ENCODE measurements around the gene SNX8.

SNX8 gene

DNA sequence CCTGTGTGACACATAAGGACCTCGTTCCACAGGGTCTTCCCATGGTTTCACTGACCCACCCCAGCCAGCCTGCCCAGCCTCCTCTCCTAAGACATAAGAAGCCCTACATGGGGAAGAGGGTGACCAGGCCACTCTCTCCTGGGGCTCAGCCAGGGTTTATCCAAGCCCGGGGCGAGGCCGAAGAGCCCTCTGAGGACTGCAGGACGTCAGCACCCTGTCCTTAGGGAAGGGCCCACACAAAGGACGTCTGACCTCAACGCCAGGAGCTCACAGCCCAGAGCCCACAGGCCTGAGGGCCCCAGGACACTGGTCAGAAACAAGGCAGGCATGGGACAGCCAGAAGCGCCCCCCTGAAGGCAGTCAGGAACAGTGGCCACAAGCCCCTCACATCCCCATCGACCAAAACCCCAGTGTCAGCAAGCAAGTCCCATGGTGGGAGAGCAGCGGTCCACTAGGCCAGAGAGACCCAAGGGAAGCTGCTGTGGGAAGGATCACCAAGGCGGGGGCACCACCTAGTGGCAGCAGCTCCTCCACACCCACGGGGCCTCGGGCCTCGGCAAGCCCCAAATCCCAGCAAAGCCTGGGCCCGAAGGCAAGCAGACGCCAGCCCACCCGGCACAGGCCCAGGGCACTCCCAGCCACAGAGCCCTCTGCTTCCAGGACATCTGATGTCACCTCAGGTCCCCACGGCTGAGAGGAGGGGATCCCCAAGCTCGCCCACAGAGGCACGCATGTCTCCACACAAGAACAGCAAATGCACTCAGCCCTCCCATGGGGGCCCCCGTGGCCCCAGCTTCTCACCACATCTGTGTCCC is 104.9 kb downstream of the SNX8 start:
- in situ Hi-C loops (cut with MboI; ENCODE audit: low sequenced_read_pairs) = loop anchor here (25.0 kb wide), 1 partner anchor 422 kb away; no protein-coding TSS in a partner anchor

DNA sequence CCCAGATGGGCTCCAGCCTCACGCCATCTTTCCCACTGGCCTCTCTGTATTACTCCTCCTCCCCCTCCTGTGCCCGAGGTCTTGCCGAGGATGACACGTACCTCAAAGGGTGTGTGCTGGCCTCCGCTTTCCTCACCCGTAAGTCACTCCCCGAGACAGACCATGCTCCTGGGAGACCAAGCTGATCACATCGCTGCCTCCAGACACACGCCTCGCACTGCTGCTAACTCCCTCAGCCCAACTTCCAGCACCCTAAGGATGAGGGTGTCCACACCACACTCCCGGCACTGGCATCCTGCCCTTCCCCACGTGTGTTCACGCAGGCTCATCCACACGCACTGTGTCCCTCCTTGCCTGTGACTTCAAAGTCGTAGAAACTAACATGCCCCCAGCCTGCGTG is 105.5 kb downstream of the SNX8 start:
- in situ Hi-C loops (cut with MboI; ENCODE audit: low sequenced_read_pairs) = loop anchor here (25.0 kb wide), 1 partner anchor 421 kb away; no protein-coding TSS in a partner anchor

DNA sequence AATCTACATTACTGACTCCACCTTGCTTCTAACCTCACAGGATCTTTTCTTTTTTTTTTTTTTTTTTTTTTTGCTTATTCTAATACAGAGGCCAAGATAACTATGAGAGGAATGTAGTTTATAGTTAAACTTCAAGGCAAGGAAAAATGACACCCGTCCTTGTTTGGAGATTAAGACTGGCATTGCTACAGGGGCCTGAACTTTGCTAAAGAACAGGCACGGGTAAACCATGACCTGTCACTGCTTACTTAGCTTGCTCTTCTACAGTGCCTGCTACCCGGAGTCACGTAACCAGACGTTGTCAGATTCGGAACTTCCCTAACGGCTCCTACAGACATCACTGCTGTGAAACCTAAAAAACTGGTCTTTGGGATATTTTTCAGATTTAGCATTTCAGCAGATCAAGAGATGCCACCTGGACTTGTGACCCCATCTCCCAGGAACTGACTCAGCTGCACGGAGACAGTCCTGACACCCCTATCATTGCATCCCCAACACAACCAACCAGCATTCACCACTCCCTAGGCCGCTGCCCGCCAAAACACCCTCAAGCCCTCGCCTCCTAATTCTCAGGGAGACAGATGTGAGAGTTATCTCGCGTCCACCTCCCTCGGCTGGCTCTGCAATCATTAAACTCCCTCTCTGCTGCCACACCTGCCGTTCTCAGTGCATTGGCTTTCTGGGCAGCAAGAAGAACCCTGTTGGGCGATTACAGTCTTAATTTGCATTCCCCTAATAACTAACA is 109.0 kb downstream of the SNX8 start:
- in situ Hi-C loops (cut with MboI; ENCODE audit: low sequenced_read_pairs) = loop anchor here (25.0 kb wide), 1 partner anchor 418 kb away; no protein-coding TSS in a partner anchor

DNA sequence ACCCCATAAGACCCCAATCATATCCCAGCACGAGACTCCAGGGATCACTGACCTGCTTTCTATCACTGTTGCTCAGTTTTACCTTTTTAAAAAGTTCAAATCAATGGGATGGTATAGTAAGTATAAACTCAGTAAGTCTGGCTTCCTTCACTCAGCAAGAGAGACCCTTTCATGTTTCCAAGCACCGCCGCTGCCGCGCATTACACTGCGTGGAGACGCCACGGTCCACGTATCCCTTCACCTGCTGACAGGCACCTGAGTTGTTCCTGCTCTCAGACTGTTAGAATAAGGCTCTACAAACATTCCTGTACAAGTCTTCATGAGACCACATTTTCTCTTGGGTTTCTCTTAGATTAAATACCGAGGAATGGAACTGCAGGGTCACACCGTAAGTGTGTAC is 109.8 kb downstream of the SNX8 start:
- in situ Hi-C loops (cut with MboI; ENCODE audit: low sequenced_read_pairs) = loop anchor here (25.0 kb wide), 1 partner anchor 417 kb away; no protein-coding TSS in a partner anchor

DNA sequence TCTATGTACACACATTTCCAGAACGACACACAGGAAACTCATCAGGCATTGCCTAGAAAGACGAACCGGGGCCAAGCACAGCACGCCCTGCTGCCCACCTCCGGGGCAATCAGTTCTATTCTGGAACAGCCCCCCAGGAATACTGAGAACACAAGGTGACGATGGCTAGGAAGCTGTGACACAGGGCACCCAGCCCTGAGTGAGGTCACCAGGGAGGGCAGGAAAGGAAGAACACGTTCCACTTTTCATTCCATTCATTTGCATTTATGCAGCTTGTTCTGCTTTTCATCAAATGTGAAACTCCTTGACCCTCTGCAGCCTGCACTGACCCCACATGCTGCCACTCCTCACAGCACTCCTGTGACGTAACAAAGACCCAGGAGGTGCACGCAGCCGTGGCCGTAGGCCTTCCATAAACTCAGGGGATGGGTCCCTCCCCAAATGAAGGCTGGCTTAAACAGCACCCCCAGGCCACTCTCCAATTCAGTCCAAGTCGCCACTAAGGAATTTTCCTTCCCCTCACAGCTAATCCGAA is 110.4 kb downstream of the SNX8 start:
- in situ Hi-C loops (cut with MboI; ENCODE audit: low sequenced_read_pairs) = loop anchor here (25.0 kb wide), 1 partner anchor 417 kb away; no protein-coding TSS in a partner anchor

DNA sequence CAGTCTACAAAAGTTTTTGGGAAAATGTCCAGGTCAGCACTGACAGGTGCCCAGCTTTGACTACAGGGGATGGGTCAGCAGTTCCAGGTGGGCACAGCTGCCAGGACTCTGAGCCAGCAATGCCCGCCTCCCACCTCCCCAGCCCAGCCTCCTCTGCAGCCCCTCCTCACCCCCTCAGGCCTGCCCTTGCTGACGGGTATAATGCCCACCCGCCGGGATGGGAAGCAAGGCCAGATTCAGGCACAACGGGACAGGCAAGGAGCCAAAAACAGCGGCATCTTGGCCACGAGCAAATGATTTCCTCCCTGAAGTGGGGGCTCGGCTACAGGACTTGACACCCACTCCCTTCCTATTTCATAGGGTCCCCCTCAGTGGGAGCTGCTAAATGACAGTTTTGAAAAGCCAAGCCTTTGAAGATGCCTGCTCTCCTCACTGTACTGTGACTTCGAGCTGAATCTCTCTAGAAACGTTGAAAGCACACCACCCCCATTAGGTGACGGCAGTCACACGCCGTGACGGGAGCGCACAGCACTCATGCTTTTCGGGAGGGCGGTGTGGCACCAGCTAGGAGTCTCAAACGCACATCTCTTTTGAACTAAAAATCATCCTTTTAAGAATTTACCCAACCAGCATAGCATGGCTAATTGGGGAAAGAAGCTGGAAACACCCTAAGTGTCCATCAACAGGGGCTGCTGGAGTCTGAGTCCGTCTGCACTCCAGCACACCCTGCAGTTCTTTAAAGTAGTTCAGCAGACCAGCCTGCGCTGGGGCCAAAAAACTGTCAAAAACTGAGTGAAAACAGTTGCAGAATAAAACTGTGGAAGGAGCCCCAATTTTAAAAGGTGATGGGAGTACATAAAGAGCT is 111.1 kb downstream of the SNX8 start:
- in situ Hi-C loops (cut with MboI; ENCODE audit: low sequenced_read_pairs) = loop anchor here (25.0 kb wide), 1 partner anchor 416 kb away; no protein-coding TSS in a partner anchor

DNA sequence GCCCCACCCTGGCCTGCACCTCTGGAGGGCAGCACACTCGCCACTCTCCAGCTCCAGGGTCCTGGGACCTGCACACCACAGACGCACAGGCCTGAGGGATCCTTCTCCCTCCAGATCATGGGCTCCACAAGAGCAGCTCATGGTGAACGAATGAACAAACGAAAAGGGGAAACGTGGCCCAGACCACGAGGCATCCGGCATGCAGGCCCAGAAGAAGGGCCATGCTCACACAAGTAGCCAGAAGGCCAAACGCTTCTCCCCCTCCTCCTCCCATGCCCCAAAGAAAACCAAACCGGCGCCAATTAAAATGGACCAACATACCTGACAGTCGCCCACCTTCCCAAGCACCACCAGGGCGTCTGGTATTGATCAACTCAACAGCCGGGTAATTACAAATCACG is 111.9 kb downstream of the SNX8 start:
- in situ Hi-C loops (cut with MboI; ENCODE audit: low sequenced_read_pairs) = loop anchor here (25.0 kb wide), 1 partner anchor 415 kb away; no protein-coding TSS in a partner anchor
